Esophagus muscularis mucosa (tissue), 4 donors: Measurements from ENCODE around the gene CARMIL1. TPM values are rescaled to one million over a fixed set of nuclear protein-coding genes. Genes with fewer than 3 reads are reported as not detected.

ENCODE experiments used
- DNase-seq: peaks from one replicate; pipeline ENCODE4 v3.0.0-alpha.2; 2017; ENCODE audit errors: extremely low spot score
- H3K27ac ChIP-seq, 4 donors: fragments of 200-600 bp; sonication (generic); replicated peaks in 1 of 4; 1 replicate in 3 of 4; 2 replicates in 1 of 4; pipeline ENCODE4 v1.5.1; 2016 to 2019; ENCODE audit warnings: mild to moderate bottlenecking in 1 of 4
- H3K27me3 ChIP-seq, 4 donors: fragments of 200-600 bp; sonication (generic); one replicate each; pipeline versions ENCODE4 v1.5.1 to v1.6.0; 2016 to 2019
- H3K36me3 ChIP-seq, 4 donors: fragments of 200-600 bp; sonication (generic); one replicate each; pipeline ENCODE4 v1.5.1; 2016 to 2019
- H3K4me1 ChIP-seq, 4 donors: fragments of 200-600 bp; sonication (generic); one replicate each; pipeline ENCODE4 v1.5.1; 2016 to 2019
- H3K4me3 ChIP-seq, 4 donors: fragments of 200-600 bp; sonication (generic); 1 replicate in 2 of 4; 2 replicates in 2 of 4; pipeline ENCODE4 v1.5.1; 2016 to 2019; ENCODE audit warnings: mild to moderate bottlenecking in 4 of 4, moderate library complexity in 1 of 4
- H3K9me3 ChIP-seq, 4 donors: fragments of 200-600 bp; sonication (generic); 1 replicate in 3 of 4; 2 replicates in 1 of 4; pipeline ENCODE4 v1.5.1; 2016 to 2019
- EP300 ChIP-seq: sonication (generic); formaldehyde crosslinking; IDR thresholded peaks from one replicate; pipeline ENCODE4 v1.6.1; 2017; ENCODE audit warnings: antibody characterized with exemption
- POLR2A ChIP-seq: fragments of 450-650 bp; IDR thresholded peaks from one replicate; pipeline ENCODE4 v1.6.1; 2017; ENCODE audit warnings: antibody characterized with exemption, moderate library complexity, mild to moderate bottlenecking, low read depth
- POLR2AphosphoS5 ChIP-seq, 2 donors: sonication (generic); formaldehyde crosslinking; IDR thresholded peaks; one replicate each; pipeline ENCODE4 v1.6.1; 2017; ENCODE audit warnings: antibody characterized with exemption in 2 of 2
- whole genome bisulfite sequencing: methylation state at CpG from one replicate; pipeline ENCODE4 v1.1.5; 2018; 5-methylcytosine and 5-hydroxymethylcytosine counted together
- intact Hi-C: fragments of 100-400 bp; cut with DNase I; formaldehyde crosslinking; loops from one replicate; pipeline ENCODE4 v1.15.1; 2023
- total RNA-seq, 4 donors: library from RNA; depleted of rRNA; stranded (reverse); fragments of >200 nt; gene quantifications; one replicate each; pipeline versions ENCODE4 v1.1.0 to v1.2.1, GENCODE V29; 2016
- TF ChIP-seq, protein P1 (sequence below), 3 experiments: fragments of 200-600 bp in 2 of 3; fragments of 450-650 bp in 1 of 3; sonication (generic) in 2 of 3; IDR thresholded peaks; one replicate each; pipeline ENCODE4 v1.5.1; 2017 to 2019; ENCODE audit warnings: antibody characterized with exemption in 3 of 3, mild to moderate bottlenecking in 2 of 3, moderate library complexity in 1 of 3

Gene CARMIL1
- total RNA-seq, 4 donors from 2014 or later, result 10.0 to 12.1 (median 11.1) TPM

DNA sequence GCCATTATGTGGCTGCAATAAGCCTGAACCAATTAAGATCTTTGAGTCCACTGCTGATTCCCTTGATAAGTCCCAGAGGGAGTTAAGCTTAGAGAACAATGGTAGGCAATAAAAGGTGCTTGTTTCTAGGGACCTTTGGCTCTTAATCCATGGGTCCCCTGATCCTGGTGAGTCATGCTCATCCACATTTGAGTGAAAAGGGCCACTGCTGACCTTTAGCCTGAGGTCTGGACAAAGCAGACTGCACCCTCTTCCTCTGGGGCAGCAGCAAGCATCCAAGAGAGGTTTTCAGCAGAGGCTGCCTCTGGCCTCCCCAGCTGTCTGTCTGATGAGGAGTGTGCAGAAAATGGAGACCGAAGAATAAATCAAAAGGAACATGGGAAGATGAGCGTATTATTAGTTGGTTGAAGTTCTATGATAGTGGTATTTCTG, 356.7 kb downstream of the CARMIL1 start:
- peaks cover 0 to 1% (median 0%) of the 10 kb centered on the region in 4 donors for H3K9me3 ChIP-seq
- DNase-seq, result no peak
- H3K27me3 ChIP-seq, result peaks cover 0 to 11% (median 0%) of the 10 kb centered on the region in 4 donors
- H3K36me3 ChIP-seq, result no peaks in the 10 kb centered on the region
- 91% methylated on average over 2 of the region's 2 CpGs for WGBS
- no peaks in the 10 kb centered on the region for H3K4me1 ChIP-seq
- TF ChIP-seq POLR2A, result no peak
- TF ChIP-seq, protein P1, sequence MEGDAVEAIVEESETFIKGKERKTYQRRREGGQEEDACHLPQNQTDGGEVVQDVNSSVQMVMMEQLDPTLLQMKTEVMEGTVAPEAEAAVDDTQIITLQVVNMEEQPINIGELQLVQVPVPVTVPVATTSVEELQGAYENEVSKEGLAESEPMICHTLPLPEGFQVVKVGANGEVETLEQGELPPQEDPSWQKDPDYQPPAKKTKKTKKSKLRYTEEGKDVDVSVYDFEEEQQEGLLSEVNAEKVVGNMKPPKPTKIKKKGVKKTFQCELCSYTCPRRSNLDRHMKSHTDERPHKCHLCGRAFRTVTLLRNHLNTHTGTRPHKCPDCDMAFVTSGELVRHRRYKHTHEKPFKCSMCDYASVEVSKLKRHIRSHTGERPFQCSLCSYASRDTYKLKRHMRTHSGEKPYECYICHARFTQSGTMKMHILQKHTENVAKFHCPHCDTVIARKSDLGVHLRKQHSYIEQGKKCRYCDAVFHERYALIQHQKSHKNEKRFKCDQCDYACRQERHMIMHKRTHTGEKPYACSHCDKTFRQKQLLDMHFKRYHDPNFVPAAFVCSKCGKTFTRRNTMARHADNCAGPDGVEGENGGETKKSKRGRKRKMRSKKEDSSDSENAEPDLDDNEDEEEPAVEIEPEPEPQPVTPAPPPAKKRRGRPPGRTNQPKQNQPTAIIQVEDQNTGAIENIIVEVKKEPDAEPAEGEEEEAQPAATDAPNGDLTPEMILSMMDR (IDR thresholded peaks at IDR 0.05), result no peak
- no peak for TF ChIP-seq POLR2AphosphoS5 (IDR thresholded peaks at IDR 0.05)
- no peak for TF ChIP-seq EP300
- no peak overlapping the region for H3K27ac ChIP-seq
- intact Hi-C loops, result no loop called here
- no peak overlapping the region for H3K4me3 ChIP-seq

DNA sequence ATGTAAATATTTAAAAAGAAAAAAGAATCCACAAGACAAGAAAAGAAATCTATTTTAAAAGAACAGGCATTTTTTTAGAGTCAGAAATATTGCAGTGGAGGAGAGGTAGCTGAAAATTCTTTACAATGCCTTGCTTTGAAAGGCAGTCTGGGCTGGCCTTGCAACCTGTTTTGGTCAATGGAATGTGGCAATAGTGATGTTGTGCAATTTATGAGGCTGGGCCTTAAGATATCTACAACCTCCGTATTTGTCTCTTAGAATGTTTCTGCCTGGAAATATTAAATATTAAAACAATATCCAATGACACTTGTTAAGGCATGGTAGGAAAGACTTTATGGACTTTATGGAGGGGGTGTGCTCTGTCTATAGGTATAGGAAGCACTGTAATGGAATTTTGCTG, 358.0 kb downstream of the CARMIL1 start:
- Histone ChIP-seq H3K4me1 (no peaks in the 10 kb centered on the region), H3K27ac (no peak overlapping the region), H3K9me3 (peaks cover 0 to 3% (median 0%) of the 10 kb centered on the region in 4 donors), H3K27me3 (peaks cover 0 to 17% (median 0%) of the 10 kb centered on the region in 4 donors), H3K36me3 (no peaks in the 10 kb centered on the region), H3K4me3 (no peak overlapping the region)
- DNase-seq, result no peak
- intact Hi-C loops, result no loop called here
- 83% methylated on average over 1 of the region's 1 CpG for WGBS
- TF ChIP-seq POLR2A (no peak), EP300 (no peak)
- TF ChIP-seq, protein P1 (IDR thresholded peaks at IDR 0.05), result no peak

DNA sequence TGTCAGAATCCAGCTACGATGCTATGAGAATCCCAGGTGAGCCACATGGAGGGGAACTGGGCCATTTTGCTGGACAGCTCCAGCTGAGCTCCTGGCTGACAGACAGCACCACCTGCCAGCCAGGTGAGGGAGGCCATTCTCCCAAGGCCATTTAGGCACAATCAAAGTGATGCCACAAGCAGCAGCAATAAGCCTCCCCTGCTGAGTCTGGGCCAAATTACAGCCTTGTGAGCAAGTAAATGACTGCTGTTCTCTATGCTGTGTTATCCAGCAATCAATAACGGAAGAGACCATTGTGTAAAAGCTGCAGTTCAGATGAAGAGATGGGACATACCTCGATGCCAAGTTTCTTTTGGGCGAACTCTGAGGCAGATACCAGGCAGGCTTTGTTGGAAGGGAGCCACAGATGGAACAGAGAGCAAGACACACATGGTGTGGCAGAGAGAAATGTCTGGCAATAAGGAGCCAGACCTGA, 358.8 kb downstream of the CARMIL1 start:
- TF ChIP-seq POLR2AphosphoS5 (IDR thresholded peaks at IDR 0.05), result no peak
- Histone ChIP-seq H3K36me3 (no peaks in the 10 kb centered on the region), H3K27ac (no peak overlapping the region), H3K9me3 (peaks cover 0 to 3% (median 0%) of the 10 kb centered on the region in 4 donors), H3K4me3 (no peak overlapping the region), H3K4me1 (no peaks in the 10 kb centered on the region), H3K27me3 (peaks cover 0 to 23% (median 0%) of the 10 kb centered on the region in 4 donors)
- WGBS, result 65% methylated on average over 4 of the region's 4 CpGs
- intact Hi-C loops, result no loop called here
- no peak for DNase-seq

DNA sequence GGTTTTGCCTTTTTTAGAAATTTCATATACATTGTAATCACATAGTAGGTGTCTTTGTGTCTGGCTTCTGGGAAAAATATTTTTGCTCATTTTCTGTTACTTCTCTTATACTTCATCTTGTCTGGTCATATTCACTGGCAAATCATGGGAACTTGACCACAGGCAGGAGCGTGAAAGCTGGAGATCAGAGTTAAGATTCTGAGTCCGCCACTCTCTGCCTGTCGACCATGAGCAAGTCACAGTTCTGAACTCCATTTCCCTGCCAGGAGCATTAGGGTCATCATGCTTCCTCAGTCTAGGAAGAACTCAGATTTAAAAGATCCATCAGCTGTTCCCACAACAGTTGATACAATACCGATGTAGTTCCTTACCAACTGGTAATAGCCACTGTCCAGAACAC, 360.5 kb downstream of the CARMIL1 start:
- no peaks in the 10 kb centered on the region for H3K36me3 ChIP-seq
- TF ChIP-seq POLR2AphosphoS5 (IDR thresholded peaks at IDR 0.05) (no peak), POLR2A (no peak), EP300 (no peak)
- TF ChIP-seq, protein P1 (IDR thresholded peaks at IDR 0.05), result no peak
- H3K4me1 ChIP-seq, result no peaks in the 10 kb centered on the region
- no peak overlapping the region for H3K27ac ChIP-seq
- H3K4me3 ChIP-seq, result no peak overlapping the region
- no peak for DNase-seq
- intact Hi-C loops, result no loop called here
- H3K9me3 ChIP-seq, result peaks cover 0 to 3% (median 0%) of the 10 kb centered on the region in 4 donors
- H3K27me3 ChIP-seq, result peaks cover 0 to 28% (median 0%) of the 10 kb centered on the region in 4 donors
- 76% methylated on average over 4 of the region's 4 CpGs for WGBS

DNA sequence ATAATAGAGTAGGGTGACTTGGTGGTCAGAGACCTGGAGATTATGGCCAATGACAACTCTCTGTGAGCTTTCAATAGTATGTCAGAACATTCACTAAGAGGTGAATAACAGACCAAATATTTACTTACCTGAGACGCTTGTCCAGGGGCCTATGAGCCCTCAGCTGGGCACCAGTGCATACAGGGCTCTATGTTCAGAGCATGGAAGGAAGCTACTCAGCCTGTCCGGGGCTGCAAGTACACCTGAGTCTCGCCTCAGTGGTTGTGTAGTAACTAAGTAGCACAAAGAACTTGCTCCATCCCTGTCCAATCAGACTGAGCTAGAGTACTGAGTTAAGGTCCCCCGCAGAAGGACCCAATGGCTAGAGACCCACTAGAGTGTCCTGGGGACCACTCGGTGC, 361.3 kb downstream of the CARMIL1 start:
- Histone ChIP-seq H3K27ac (no peak overlapping the region), H3K9me3 (peaks cover 0 to 3% (median 0%) of the 10 kb centered on the region in 4 donors), H3K4me1 (no peaks in the 10 kb centered on the region), H3K27me3 (peaks cover 0 to 28% (median 0%) of the 10 kb centered on the region in 4 donors), H3K36me3 (no peaks in the 10 kb centered on the region), H3K4me3 (no peak overlapping the region)
- WGBS, result 75% methylated on average over 5 of the region's 5 CpGs
- DNase-seq, result no peak
- TF ChIP-seq POLR2AphosphoS5 (IDR thresholded peaks at IDR 0.05) (no peak), EP300 (no peak), POLR2A (no peak)
- TF ChIP-seq, protein P1 (IDR thresholded peaks at IDR 0.05), result no peak
- intact Hi-C loops, result no loop called here
